HT1080 (cell line): ENCODE measurements around the gene ZMYND8. TPM values are rescaled to one million over a fixed set of nuclear protein-coding genes. Genes with fewer than 3 reads are reported as not detected.

Experiments
- DNase-seq: peaks from one replicate; pipeline ENCODE4 v3.0.0-alpha.2; 2015; ENCODE audit warnings: low read depth
- total RNA-seq: library from RNA; depleted of rRNA; stranded (reverse); fragments of >200 nt; shearing (Covaris generic); gene quantifications from 2 replicates; pipeline ENCODE4 v1.2.3, GENCODE V29; 2014

The ZMYND8 gene
- total RNA-seq, 1 experiment from 2014 or later: 23.7 TPM

DNA sequence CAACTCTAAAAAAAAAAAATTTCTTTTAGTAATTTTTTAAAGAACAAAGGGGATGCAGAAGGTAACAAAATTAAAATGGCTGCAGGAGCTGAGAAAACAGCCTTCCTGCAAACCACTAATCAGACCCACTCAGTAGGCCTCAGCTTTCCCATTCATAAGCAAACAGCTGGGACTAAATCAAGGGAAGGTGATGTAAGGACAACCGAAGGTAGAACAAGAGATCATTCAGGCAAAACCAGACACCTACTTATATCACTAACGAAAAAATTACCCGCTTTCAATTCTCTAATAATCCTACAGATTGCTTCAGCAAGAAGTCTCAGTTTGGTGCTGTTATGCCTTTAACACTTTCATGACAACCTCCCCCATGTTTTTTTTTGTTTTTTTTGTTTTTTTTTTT, 124.0 kb downstream of the ZMYND8 start:
- DNase-seq: no peak

DNA sequence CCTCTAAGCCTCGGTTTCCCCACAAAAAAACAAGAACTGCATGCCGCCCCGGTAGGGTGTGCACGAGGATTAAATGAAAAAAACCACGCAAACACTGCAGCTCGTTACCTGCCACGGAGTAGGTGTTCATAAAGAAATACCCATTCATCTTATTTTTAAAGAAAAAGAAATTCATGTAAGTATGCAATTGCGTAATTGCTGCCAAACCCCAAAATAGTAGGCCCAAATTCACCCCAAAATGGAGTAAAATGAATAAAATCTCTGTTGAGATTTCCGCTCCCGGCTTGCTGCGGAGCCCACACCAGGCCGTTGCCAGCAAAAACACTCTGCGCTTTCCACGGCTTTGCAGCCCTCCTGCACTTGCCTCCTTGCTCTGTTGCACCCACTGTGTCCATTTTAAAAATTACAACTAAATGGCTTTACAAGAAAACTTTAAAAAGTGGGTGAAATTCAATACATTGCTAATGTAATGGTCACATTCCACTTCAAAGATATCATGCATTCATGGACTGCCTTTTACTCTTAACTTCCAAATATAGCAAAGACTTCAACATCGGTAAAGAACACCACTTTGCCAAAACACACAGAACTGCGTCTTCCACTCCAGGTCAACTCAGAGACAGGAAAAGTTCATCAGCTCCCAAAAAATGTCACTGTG, 125.0 kb downstream of the ZMYND8 start:
- DNase-seq: no peak

DNA sequence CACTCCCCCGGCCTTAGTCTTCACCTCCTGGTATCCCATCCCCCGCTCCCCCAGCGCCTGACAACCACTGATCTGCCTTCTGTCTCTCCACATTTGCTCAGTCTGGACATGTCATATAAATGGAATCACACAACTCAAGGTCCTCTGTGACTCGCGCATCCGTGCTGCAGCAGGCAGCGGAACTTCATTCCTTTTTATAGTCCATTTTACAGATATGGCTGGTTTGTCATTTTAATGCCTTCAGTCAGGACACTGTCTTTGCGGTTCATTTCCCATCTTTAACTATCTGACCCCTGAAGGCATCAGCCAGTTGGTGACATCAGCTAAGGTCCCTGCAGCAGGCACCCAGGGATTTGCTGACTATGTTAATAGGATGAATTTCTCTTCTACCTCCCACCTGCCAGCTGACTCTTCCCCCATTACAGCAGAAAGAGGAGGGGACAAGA, 125.7 kb downstream of the ZMYND8 start:
- no peak for DNase-seq

DNA sequence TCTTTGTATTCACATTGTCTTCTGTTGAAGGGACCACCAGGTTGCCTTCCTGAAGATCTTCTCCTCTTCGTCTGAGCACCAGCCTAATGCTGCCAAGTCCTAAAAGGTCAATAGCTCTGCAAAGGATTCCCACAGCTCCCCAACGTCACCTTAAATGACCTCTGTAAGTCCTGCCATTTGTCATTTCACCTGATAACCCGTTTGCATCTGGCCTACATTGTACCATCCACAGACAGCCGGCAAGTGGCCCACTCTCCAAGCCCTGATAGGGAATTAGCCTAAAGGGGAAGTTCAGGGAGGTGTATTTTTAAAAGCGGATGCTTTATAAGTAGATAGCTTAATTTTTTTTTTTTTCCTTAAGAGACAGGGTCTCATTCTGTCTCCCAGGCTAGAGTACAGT, 127.8 kb downstream of the ZMYND8 start:
- no peak for DNase-seq

DNA sequence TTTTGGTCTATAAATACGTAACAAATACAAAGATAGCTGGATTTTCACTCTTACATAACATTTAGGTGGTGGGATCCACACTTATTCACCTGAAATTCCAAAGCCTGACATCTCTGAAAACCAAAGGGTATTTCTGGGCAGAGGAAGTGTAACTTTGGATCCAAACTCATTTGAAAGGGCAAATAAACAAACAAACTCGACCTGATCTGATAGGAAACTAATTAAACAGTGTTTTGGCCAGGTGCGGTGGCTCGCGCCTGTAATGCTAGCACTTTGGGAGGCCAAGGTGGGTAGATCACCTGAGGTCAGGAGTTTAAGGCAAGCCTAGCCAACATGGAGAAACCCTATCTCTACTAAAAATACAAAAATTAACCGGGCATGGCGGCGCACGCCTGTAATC, 128.9 kb downstream of the ZMYND8 start:
- DNase-seq: no peak

DNA sequence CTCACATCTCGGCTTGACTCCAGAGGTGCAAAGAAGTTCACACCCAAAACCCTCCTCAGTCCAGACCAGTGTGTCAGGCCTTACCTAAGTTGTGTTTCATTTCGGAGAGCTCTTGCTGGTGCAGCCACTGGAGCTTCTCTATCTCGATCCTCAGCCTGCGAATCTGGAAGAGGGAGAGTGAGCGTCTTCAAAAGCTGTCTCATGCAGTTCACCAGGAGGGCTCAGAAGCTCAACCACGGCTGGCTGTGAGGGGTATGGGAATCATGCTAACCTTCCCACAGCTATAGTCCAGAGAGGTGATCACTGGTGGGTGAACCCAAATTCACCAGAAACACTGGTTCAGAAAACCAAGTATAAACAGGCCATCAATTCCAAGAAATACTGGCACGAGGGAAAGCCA, 129.4 kb downstream of the ZMYND8 start:
- no peak for DNase-seq

GRCh38 chr20:47225458-47225857, 131.0 kb downstream of the ZMYND8 start:
- no peak for DNase-seq

DNA sequence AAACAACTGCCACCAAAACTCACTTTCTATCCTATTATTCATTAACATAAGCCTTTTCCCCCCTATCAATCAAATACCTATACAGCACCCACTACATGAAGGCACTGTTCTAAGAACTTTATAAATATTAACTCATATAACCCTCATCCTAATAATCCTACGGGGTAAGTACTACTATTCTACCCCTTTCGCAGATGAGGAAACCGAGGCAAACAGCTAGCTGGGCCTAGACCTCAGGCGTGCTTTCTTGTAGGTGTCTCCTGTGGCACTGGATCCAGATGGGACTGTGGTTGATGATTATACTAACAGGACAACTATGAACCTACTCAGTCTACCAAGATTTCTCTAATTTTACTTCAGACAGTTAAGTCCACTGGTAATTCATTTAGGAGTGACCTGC, 131.6 kb downstream of the ZMYND8 start:
- DNase-seq: no peak

- DNase-seq: no peak
These were observed 132.2 kb downstream of the ZMYND8 start for GRCh38 chr20:47224300-47224791.

- no peak for DNase-seq
These were observed 132.6 kb downstream of the ZMYND8 start for GRCh38 chr20:47223896-47224295.

DNA sequence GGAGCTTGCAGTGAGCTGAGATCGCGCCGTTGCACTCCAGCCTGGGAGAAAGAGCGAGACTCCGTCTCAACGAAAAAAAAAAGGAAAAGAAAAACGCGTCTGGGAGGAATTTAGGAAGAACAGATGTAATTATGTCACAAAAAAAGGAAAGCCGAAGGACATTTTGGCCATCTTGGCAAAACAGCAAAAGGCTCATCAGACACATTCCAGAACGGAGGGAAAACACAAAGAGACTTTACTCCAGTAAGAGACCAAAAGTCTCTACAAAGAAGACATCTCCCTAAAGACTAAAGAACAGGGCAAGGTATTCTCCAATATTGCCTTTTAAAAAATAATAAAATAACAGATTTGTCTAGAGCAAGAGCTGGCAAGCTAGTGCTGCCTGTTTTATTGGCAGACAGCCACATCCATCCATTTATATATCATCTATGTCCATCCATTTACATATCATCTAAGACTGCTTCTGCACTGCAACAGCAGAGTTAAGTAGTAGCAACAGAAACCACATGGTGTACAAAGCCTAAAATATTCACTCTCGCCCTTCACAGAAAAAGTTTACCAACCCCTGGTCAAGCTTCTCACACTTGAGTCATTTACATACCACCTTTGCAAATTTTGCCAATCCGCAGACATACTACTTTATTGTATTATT, 133.9 kb downstream of the ZMYND8 start:
- no peak for DNase-seq

DNA sequence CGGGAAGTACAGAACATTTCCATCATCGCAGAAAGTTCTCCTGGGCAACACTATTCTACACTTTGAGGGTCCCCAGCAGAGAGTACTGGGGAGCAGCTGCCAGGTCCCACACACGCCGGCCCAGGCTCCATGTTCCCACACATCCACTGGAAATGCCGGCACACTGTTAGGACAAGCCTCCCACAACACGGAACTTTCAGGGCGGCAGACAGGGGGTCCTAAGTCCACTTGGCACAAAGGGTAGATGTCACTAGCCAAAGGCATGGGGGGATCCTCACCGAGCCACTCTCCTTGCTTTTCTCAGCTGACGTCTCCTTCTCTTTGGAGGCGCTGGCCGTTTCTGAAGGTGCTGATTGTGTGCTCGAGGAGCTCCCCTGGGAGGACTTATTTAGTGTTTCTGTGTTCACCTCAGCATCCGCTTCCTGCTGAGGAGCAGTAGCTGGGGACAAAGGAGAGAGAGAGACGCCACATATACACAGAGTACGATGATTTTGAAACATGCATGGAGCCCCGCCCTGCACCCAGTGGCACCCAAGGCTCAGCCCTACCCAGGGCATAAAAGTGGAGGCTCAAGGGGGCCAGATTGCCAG, 135.4 kb downstream of the ZMYND8 start:
- DNase-seq: no peak

GRCh38 chr20:47220161-47220582, 136.3 kb downstream of the ZMYND8 start:
- no peak for DNase-seq

- DNase-seq: no peak
These were observed 138.7 kb downstream of the ZMYND8 start for GRCh38 chr20:47217482-47218446.

DNA sequence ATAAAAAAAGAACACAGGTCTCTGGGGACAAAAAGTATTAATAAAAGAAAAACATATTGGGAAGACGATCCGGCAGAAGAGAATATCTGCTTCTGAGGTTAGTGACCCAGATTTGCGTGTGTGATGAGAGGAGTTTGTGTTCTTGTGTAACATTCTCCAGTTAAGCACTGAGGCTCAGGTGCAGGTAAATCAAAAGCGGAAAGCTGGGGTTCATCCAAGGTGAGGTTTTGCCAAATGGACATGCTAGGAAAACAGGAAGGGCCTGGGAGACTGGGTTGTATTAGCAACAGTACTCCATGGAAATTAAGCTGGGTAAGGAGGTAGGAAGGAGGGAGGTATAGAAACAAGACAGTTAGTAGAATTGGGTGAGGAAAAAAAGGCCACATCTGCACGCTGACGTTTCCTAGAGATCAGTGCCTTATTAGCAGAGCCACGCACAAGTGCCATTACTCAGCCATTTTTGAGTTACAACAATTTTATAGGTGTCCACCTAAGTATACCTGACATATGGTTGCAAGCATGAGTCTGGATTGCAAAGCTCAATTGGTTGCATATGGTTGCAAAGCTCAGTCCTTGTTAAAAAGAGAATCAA, 139.6 kb downstream of the ZMYND8 start:
- no peak for DNase-seq

DNA sequence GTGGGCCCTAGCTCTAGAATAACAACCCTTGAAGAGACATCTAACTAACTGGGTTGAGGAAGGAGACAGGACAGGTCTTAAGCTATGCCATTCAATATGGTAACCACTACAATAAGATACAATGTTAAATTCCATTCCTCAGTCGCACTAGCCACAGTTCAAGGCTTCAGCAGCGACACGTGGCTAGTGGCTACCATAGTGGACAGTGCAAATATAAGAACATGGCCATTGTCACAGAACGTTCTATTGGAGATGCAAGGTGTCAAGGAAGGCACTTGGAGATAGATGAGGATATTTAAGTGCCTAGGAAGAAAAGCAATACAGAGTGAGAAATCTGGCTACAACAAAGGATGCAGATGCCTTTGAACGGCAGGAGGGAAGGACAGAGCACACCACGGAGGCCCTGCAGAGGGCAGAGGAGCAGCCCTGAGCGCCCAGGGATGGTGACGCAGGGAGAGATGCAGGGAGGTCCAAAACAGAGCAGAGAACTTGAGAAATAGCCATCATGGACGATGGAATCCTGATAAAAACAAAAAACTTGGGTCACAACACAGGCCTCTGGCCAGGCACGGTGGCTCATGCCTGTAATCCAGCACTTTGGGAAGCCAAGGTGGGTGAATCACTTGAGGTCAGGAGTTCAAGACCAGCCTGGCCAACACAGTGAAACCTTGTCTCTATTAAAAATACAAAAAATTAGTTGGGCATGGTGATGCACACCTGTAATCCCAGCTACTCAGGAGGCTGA, 140.7 kb downstream of the ZMYND8 start:
- no peak for DNase-seq

DNA sequence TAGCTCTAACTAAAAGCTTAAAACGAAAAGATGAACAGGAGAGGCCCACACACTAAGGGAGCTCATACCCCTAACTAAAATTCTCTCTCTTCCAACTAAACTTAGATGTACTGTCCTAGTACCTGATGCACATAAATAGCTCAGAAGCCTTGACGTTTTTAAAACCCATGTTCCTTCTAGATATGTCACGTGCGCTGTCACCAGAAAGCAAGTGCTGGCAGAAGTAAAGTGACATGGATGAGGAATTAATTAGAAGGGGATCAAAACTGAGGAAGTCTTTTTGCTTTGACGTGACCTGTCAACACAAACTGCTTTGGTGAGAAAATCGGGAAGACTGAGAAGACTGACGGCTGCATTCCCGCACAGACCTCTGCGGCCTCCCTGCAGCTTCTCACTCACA, 142.5 kb downstream of the ZMYND8 start:
- DNase-seq: no peak

- DNase-seq: no peak
These were observed 143.8 kb downstream of the ZMYND8 start for GRCh38 chr20:47212606-47213207.

DNA sequence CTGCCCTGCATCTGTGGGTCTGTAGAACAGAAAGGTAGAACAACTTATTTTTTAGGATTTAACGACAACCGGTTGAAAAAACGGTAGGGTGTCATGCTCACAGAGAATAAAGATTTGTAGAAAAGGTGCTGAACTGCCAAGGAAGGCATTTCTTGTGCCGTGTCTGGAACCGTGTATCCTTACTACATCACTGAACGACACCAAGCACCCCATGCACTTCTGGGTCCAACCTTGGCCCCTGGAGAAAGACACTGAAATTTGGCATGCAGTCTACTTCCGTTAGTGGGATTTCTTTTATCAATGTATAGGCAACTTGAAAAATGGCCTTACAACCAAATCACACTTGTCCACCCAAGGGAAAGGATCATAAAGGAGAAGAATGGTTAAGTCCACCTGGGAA, 145.5 kb downstream of the ZMYND8 start:
- DNase-seq: no peak

DNA sequence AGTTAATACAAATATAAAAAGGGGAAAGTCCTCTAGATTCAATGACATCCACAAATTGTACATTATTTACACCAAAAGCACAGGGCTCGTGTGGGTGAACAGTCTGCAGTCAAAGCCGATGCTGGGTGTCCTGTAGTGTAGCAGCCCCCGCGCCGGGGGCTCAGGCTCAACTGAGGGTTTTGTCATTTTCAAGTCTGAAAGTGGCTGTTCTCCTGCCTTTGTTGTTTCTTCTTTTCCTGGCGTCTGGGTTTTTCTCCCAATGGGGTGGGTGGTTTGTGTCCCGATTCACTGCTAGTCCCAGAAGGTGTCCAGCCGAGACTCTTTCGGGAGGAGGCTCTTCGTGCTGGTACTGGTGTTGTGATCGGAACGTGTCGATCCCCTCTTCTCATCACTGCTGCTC, 146.0 kb downstream of the ZMYND8 start:
- no peak for DNase-seq
